GM19397 (cell line): ENCODE measurements around the gene PPP2R1A.

Experiments
- ATAC-seq: cut with Tn5 transposase; IDR thresholded peaks from one replicate; pipeline ENCODE4 v1.9.1; 2021; ENCODE audit warnings: mild to moderate bottlenecking, moderate library complexity; ENCODE audit not compliant: unreplicated experiment

PPP2R1A gene

DNA sequence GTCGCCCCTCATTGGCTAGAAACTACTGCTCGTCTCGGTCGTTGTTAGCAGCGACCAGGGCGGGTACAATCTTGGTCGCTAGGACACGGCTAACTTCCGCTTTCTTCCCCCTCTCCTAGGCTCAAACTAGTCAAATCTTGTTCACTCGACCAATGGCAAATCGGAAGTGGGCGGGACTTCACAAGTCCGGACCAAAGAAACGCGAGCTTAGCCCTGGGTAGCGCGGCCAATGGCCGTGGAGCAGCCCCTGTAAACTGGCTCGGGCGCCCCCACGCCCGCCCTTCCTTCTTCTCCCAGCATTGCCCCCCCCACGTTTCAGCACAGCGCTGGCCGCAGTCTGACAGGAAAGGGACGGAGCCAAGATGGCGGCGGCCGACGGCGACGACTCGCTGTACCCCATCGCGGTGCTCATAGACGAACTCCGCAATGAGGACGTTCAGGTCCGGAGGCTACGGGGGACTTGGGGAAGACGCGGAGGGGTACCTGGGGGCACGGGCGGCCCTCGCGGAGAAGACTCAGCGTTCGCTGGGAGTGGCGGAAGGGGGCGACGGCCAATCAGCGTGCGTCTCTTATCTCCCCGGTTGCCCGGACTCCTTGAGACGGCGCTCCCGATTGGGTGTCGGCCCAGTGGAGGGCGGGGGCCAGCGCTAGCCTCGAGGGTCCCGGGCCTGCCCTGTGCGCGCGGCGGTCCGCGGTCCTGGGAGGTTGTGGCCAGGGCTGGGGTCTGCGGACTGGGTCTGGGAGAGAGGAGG is at the start of gene PPP2R1A:
Gene PPP2R1A (plus strand): TSS at position 318 of the 752 bp plus-strand sequence. CDS start 45 bp downstream, at position 363.
- peak; percentile 87 for ATAC-seq

DNA sequence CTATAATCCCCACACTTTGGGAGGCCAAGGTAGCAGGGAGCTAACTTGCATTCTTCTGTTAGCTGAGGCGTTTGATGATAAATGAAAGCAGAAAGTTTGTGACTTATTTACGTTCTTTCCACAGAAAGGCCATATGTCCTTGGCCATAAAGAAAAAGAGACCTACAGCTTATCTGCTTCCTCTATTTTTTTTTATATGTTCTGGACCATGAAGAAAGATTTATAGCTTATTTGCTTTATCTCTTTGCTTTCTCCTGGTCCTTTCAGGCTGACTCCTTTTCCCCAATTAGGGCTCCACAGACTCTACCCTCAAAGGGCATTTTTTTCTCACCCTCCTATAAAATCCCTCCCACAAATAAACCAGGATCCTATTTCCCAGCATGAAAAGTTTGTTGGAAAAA is 48.6 kb upstream of the PPP2R1A start:
- no peak for ATAC-seq

DNA sequence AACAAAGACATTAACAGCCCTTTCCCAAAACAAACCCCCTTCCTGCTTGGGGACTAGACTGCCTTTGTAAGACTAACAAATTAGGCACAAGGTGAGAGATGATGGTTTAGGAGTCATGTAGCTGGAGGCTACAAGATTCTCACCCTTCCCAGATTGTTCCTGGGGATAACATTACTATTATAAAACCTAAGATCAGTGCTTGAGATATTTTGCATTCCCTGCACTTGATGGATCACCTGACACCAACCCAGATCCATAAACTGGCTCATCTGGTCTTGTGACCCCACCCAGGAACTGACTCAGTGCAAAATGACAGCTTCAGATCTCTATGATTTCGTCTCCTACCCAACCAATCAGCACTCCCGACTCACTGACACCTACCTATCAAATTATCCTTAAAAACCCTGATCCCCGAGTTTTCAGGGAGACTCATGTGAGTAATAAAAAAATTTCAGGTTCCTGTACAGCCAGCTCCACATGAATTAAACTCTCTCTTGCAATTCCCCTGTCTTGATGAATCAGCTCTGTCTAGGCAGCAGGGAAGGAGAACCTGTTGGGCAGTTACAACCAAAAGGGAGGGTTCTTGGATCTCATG is 47.8 kb upstream of the PPP2R1A start:
- ATAC-seq, result no peak

DNA sequence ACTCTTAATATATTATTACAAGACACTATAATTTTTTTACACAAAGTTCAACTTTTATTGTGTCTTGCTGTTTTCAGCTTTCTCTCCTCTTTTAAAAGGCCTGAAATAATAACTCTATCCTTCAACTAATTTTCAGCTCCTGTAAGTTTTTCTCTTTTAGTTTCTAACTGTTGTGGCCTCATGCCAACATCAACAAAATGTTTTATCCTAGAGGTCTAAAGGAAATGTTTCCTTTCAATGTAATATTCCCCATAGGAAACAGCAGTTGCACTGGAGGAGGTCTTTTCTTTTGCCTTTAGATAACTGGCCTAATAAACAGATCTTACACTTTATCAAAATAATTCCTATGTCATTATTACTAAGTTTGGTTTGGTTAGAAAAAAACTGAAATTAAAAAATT is 41.6 kb upstream of the PPP2R1A start:
- no peak for ATAC-seq

DNA sequence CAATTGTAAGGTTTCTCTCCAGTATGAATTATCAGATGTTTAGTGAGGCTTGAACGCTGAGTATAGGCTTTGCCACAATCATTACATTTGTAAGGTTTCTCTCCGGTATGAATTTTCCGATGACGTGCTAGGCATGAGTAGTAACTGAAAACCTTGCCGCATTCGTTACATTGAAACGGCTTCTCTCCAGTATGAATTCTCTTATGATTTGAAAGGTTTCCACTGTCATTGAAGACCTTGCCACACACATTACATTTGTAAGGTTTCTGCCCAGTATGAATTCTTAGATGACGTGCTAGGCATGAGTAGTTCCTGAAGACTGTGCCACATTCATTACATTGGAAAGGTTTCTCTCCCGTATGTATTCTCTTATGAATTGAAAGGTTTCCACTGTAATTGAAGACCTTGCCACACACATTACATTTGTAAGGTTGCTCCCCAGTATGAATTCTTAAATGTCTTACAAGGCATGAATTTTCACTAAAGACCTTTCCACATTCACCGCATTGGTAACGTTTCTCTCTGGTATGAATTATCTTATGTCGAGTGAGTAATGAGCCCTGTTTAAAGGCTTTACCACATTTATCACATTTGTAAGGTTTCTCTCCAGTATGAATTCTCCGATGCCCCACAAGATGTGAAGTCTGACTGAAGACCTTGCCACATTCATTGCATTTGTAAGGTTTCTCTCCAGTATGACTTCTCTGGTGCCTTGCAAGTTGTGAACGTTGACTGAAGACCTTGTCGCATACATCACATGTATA is 34.1 kb upstream of the PPP2R1A start:
- ATAC-seq, result no peak

DNA sequence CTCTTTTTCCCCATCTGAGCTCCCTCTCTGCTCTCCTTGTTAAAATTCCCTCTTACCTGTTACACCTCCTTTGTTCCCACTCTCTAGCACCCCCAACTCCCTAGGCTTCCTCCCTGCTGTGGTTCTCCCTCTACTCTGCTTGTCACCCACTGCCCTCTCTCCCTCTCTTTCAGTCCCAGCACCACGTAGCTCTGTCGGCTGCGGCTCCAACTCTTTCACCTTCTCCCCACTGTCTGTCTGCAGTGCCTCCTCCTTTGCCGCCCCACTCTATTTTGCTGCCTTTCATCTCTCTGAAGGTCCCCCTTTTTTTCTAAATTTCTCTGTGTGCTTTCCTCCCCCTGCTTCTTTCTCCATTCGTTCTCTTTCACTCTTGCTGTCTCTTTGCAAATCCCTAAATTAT is 19.5 kb upstream of the PPP2R1A start:
- no peak for ATAC-seq

DNA sequence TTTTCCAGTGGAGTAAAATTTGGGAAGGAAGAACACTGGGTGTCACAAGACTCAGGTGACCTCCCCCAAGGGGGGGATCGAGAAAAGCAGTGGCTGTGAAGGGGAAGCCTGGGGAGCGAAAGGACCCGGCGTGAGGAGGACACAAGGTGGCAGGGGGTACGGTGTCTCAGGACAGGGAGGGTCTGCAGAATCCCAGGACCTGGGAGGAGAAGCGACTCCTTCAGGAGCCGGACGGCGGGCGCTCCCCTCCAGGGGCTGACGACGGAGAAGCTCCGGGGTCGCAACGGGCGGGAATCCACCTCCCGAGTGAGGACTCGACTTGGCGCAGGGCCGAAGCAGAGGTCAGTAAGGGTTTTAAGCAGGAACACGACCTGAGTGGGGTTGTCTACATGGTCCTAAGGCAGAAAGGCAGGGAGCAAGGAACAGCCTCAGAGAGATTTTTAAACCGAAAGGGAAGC is 19.0 kb upstream of the PPP2R1A start:
- peak; percentile 16 for ATAC-seq

DNA sequence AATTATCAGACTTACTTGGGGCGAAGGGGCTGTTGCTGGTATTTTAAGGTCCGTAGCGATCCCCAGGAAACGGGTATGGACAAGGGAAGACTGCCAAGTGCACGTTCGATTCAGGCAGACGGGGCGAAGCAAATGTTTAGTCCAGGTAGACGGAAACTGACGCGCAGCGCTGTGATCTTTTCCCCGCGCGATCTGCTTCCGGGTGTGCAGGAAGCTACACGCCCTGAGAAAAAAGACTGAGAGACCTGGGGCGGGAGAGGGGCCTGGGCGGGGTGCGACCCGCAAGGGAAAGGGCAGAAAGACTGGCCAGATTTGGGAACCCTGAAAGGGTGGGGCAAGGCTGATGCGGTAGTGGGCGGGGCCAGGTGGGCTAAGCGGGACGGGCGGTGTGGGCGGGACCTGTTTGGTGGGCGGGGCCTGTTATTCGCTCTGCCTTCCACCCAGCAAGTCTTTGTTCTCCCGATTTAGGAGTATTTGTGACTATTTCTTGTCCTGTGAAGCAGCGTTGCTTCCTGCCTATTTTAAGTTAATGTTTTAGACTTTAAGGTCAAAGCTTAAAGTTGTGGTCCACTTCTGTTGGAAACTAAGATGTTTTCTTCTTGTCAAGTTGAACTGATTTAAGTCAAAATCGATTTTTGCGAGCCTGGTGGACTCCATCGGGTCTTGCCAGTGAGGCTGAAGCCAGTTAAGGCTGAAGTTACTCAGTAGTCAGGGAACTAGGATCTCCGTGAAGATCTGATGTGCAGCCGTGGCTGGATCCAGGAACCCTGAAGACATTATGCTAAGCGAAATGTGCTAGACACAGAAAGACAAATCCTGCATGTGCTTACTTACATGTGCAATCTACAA is 18.3 kb upstream of the PPP2R1A start, which contains the start of gene ZNF836:
Gene ZNF836 (minus strand): TSS at position 301 of the 849 bp plus-strand sequence. CDS start 3,549 bp downstream, outside the sequence.
- peak; percentile 77 for ATAC-seq

DNA sequence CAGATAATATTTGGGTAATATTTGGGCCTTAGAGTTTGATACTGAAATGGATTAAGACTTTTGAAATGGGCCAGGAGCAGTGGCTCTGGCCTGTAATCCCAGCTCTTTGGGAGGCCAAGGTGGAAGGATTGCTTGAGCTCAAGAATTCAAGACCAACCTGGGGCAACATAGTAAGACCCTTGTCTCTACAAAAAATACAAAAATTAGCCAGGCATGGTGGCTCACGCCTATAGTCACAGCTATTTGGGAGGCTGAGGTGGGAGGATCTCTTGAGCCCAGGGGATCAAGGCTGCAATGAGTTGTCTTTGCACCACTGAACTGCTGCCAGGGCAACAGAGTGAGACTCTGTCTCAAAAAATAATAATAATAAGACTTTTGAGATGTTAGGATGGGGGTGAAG is 17.5 kb upstream of the PPP2R1A start:
- no peak for ATAC-seq

DNA sequence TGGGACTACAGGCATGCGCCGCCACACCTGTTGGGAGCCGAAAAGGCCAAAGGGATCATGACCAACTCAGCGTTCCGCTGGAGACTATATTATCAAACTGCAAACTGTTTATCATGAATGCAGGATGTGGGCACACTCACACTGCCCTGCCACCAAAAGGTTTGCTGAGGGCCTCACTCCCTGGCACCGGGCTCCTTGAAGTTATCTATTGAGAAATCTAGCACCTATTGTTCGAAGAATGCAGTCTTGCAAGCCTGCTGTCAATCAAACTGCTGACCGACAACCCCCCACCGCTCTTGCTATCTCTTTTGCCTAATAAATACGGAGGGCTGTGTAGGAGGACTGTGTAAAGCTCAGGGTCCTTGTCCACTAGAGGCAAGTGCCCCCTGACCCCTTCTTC is 13.3 kb upstream of the PPP2R1A start:
- ATAC-seq, result no peak

DNA sequence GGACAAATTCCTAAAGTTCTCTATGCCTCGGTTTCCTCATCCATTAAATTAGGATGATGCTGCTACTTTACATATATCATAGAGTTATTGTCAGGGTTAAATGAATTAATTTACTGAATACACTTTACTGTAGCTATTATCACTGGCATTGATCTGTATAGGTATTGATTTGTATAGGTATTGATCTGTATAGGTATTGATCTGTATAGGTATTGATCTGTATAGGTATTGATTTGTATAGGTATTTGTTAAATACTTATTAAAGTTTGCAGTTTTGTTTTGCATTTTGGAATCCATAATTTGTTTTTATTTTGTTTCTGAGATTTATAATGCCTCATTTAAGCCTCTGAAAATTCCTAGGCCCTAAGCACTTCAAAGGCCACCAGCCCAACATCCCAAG is 2.4 kb upstream of the PPP2R1A start:
- no peak for ATAC-seq

DNA sequence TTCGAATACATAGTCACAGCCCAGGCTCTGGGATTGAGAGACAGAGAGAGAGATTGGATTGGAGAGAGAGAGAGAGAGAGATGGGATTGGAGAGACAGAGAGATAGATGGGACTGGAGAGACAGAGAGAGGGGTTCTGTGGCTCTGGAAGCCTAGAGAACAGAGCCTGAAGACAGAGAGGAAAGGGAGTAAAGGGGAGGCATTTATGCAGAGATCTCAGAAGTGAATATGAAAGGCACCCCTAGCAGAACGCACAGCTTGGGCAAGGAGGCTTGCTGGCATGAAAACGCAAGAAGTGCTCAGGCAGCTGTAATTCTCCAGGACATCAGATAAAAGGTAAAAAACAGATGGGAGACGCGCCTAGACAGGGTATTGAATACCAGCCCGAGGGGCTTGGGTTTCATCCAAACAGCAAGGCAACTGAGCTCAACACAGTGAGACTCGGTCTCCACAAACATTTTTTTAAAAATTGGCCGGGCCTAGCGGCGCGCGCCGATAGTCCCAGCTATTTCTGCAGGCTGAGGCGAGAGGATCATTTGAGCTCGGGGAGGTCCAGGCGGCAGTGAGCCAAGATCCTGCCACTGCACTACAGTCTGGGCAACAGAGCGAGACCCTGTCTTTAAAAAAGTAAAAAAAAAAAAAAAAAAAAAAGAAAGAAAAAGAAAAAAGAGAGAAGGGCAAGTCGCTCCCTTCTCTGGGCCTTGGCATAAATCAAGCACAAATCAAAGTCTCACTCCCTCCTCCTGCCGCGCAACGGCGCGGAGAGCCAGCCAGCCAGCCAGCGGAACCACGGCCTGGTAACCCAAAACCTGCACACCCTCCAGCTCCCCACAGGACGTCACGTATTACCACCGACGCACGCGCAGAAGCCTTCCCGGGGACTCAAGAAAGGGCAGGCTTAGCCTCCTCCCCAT is 774 bp upstream of the PPP2R1A start:
- ATAC-seq, result no peak

DNA sequence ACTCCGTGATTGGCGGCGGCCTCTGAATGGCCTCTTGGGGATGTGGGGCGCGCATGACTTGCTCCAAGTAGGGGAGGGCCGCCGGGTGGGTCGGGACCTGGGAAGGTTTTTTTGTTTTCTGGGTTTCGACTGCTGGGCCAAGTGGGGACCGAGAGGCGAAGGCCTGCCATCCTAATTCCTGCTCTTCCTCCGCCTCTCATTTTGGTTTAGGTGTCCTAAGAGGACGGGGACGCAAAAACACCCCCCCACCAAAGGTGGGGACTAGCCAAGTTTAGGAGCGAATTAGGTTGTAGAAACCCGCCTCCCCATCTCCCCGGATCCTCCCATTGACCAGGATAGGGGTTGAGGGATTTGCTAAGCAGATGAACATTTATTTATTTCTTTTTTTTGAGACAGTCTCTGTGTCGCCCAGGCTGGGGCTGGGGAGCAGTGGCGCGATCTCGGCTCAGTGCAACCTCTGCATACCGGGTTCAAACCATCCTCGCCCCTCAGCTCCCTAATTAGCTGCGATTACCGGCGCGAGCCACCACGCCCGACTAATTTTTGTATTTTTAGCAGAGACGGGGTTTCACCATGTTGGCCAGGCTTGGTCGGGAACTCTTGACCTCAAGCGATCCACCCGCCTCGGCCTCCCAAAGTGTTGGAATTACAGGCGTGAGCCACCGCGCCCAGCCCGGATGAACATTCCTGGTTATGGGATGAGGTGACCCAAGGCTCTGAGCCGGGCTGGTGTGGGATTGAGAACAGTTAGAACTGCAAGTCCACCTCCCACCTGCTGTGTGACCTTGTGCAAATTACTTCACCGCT is 838 bp downstream of the PPP2R1A start:
- ATAC-seq, result no peak

DNA sequence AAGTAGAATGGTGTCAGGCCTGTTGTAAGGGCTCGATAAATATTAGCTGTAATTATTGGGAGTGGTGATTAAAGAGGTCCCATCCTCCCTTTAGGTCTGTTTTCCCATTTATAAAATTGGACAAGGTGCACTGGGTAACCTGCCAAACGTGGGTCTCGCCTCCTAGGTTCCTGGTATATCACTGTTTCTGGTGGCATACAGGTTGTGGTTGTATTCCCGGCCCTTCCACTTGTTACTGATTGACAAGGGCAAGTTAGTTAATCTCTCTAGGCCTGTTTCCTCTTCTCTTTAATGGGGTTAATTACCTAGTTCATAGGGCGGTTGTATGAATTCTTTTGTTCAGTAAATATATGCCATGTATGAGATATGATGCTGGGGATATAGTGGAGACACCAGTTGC is 1.5 kb downstream of the PPP2R1A start:
- ATAC-seq, result no peak

DNA sequence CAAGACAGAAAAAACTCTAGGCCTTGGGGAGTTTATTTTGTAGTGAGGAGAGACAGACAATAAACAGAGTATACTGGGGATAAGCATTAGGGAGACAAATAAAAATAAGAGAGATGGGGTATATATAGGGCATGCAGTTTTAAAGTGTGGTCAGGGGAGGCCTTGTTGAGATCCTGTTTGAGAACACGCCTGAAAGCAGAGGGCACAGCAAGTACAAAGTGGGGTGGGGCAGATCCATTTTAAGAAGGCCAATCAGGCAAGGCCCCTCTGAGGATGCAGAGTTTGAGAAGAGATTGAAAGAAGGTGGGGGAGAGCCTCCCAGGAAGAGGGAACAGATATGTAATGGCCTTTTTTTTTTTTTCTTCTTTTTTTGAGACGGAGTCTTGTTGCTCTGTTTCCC is 2.1 kb downstream of the PPP2R1A start:
- no peak for ATAC-seq

DNA sequence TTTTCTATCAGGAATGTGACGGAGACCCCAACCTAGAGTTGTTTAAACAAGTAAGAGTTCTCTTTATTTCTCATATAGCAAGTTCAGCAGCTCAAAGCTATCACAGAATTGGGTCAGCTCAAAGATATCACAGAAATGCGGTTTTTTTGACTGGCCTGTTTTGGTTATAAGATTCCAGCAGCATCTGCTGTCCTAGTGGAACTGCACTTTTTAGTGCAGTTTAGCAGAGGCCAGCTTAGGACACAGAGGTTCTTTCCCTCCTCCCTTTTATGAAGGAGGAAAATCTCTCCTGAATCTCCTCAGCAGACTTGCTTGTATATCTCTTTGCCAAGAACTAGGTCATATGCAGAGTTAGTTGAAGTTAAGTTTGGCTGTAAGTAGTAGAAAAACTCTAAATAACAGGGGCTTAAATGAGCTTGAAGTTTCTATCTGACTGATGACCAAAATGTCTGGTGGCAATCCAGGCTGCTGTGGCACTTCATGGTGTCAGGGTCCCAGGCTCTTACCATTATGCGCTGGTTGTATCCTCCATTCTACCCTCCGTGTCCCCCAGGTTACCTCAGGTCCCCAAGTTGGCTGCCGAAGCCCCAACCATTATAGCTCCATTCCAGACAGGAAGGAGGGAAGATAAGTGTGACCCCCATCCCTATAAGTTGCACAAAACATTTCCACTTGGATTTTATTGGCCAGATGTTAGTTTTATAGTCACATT is 6.6 kb downstream of the PPP2R1A start:
- ATAC-seq, result no peak

DNA sequence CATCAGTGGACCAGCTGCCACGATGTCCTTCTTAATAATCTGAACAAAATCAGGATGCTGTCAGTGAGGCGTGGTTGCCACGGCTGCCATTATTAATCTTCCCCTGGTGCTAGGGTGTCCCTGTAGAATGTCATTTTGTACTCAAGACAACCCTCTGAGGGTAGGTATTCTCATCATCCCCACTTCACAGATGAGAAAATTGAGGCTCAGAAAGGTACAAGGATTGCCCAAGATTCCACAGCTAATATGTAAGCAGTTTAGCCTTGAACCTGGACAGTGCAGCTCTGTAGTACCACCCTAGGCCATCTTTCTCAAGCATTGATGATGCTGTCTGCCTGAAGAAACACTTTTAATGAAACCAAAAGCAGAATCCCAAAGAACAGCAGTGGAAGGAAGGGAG is 8.1 kb downstream of the PPP2R1A start:
- no peak for ATAC-seq

DNA sequence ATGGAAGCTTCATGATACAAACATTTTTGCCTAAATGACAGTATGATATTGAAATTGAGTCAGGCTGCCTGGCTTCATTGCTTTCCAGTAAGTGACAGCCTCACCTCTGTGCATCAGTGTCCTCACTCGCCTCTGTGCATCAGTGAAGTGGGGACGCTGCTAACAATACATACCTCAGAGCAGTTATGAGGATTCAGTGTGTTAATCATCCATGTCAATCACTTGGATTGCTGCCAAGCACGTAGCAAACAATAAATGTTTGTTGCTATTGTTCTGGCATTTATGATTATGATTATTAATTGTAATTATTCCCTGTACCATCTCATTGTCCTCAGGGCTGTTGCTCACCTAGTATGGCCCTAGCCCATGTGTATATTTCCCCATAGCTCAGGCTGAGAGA is 8.8 kb downstream of the PPP2R1A start:
- no peak for ATAC-seq
